Neural cell (in vitro differentiated cells): ENCODE measurements around the gene LRRC34.

Source experiments
- CTCF ChIP-seq: fragments of 450-650 bp; IDR thresholded peaks from 2 replicates; pipeline ENCODE4 v1.5.1; 2014; ENCODE audit warnings: antibody characterized with exemption, mild to moderate bottlenecking, moderate library complexity; ENCODE audit not compliant: poor library complexity, severe bottlenecking
- POLR2AphosphoS5 ChIP-seq: IDR thresholded peaks from 2 replicates; pipeline ENCODE4 v1.6.1; 2012
- REST ChIP-seq: IDR thresholded peaks from 2 replicates; pipeline ENCODE4 v1.6.1; 2012; ENCODE audit warnings: borderline replicate concordance

- TF ChIP-seq CTCF, result no peak
- no peak for TF ChIP-seq POLR2AphosphoS5
- no peak for TF ChIP-seq REST
Measured at GRCh38 chr3:169777822-169778221, 34.9 kb downstream of the LRRC34 start.
